Natural killer cell (primary cell): ENCODE data around the gene GLB1L. TPM values are rescaled to one million over a fixed set of nuclear protein-coding genes. Genes with fewer than 3 reads are reported as not detected.

Experiments
- ATAC-seq, 3 donors: fragments of 150-1000 bp in 2 of 3; fragments of 200-7000 bp in 1 of 3; cut with Tn5 transposase; 1 replicate in 1 of 3; 2 replicates in 2 of 3; pipeline ENCODE4 v1.10.0; 2021; ENCODE audit warnings: mild to moderate bottlenecking in 2 of 3, moderate library complexity in 2 of 3
- DNase-seq, 2 donors: peaks; one replicate each; pipeline versions ENCODE4 v3.0.0 to v3.0.0-alpha.2; 2013 to 2021; ENCODE audit warnings: mixed read lengths in 1 of 2
- H3K27ac ChIP-seq: one replicate; pipeline ENCODE4 v1.5.1; 2013; ENCODE audit warnings: mild to moderate bottlenecking, low read length
- H3K27me3 ChIP-seq: one replicate; pipeline ENCODE4 v1.6.1; 2013; ENCODE audit warnings: low read length; ENCODE audit not compliant: control insufficient read depth, insufficient read depth
- H3K36me3 ChIP-seq: one replicate; pipeline ENCODE4 v1.6.1; 2013; ENCODE audit warnings: low read length; ENCODE audit not compliant: control insufficient read depth, insufficient read depth
- H3K4me1 ChIP-seq: one replicate; pipeline ENCODE4 v1.6.1; 2013; ENCODE audit warnings: low read length; ENCODE audit not compliant: control insufficient read depth, insufficient read depth
- H3K4me3 ChIP-seq: one replicate; pipeline ENCODE4 v1.5.1; 2013; ENCODE audit warnings: low read length
- H3K9me3 ChIP-seq: one replicate; pipeline ENCODE4 v1.6.1; 2013; ENCODE audit warnings: low read length; ENCODE audit not compliant: control insufficient read depth, insufficient read depth
- H3K27ac Mint-ChIP-seq, 2 donors: one replicate each; pipeline ENCODE4 v1.8.0; 2022; ENCODE audit warnings: mild to moderate bottlenecking in 2 of 2, mixed read lengths in 2 of 2, moderate library complexity in 1 of 2
- H3K27me3 Mint-ChIP-seq, 2 donors: one replicate each; pipeline ENCODE4 v1.8.0; 2022; ENCODE audit warnings: low read depth in 2 of 2, mixed read lengths in 2 of 2
- H3K36me3 Mint-ChIP-seq: one replicate; pipeline ENCODE4 v1.8.0; 2022; ENCODE audit warnings: mixed read lengths
- H3K4me1 Mint-ChIP-seq, 2 donors: one replicate each; pipeline ENCODE4 v1.8.0; 2022; ENCODE audit warnings: mixed read lengths in 2 of 2
- H3K4me3 Mint-ChIP-seq: one replicate; pipeline ENCODE4 v1.8.0; 2022; ENCODE audit warnings: mild to moderate bottlenecking, moderate library complexity, mixed read lengths
- H3K9me3 Mint-ChIP-seq, 2 donors: one replicate each; pipeline ENCODE4 v1.8.0; 2022; ENCODE audit warnings: mixed read lengths in 2 of 2
- WGBS: methylation state at CpG from one replicate; pipeline ENCODE4 v1.1.7; 2013; ENCODE audit warnings: missing lambda C conversion rate; ENCODE audit not compliant: insufficient coverage; 5-methylcytosine and 5-hydroxymethylcytosine counted together
- intact Hi-C: fragments of 100-400 bp; cut with micrococcal nuclease; formaldehyde crosslinking; loops from one replicate; pipeline ENCODE4 v1.14.2; 2022
- total RNA-seq, 4 donors: library from RNA; stranded (reverse); fragments of 120-200 nt in 1 of 4; gene quantifications; one replicate each; pipeline versions ENCODE4 v1.2.3 to v1.2.4, GENCODE V29; 2013 to 2022
- TF ChIP-seq, protein P1 (sequence below): fragments of 200-600 bp; IDR thresholded peaks from one replicate; pipeline ENCODE4 v1.8.0; 2022; ENCODE audit warnings: antibody characterized with exemption

Gene GLB1L
- total RNA-seq, 3 donors from 2014 or later (not counting 1 experiment from before 2014, with no cell fraction given), result 4.3 to 7.7 (median 4.5) TPM

DNA sequence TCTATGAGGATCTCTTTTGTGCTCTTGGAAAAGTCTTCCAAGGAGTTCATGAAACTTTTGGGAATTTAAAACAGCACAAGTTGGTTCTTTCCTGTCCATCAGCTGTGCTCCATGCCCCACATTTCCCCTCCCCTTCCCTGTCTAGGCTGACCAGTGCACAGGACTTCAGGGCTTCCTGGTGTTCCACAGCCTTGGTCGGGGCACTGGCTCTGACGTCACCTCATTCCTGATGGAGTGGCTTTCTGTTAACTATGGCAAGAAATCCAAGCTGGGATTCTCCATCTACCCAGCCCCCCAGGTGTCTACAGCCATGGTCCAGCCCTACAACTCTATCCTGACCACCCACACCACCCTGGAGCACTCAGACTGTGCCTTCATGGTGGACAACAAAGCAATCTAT, 25.8 kb upstream of the GLB1L start:
- H3K36me3 ChIP-seq, result no peaks in the 10 kb centered on the region
- H3K27me3 Mint-ChIP-seq, result peaks cover 0 to 5% of the 10 kb centered on the region in 2 donors
- no peaks in the 10 kb centered on the region for H3K36me3 Mint-ChIP-seq
- H3K27me3 ChIP-seq, result no peaks in the 10 kb centered on the region
- no peak overlapping the region for H3K4me3 Mint-ChIP-seq
- H3K4me1 ChIP-seq, result no peaks in the 10 kb centered on the region
- H3K4me3 ChIP-seq, result no peak overlapping the region
- ATAC-seq (no peak), DNase-seq (no peak)
- no peak overlapping the region for H3K27ac ChIP-seq
- no peak overlapping the region for H3K27ac Mint-ChIP-seq
- TF ChIP-seq, protein P1, sequence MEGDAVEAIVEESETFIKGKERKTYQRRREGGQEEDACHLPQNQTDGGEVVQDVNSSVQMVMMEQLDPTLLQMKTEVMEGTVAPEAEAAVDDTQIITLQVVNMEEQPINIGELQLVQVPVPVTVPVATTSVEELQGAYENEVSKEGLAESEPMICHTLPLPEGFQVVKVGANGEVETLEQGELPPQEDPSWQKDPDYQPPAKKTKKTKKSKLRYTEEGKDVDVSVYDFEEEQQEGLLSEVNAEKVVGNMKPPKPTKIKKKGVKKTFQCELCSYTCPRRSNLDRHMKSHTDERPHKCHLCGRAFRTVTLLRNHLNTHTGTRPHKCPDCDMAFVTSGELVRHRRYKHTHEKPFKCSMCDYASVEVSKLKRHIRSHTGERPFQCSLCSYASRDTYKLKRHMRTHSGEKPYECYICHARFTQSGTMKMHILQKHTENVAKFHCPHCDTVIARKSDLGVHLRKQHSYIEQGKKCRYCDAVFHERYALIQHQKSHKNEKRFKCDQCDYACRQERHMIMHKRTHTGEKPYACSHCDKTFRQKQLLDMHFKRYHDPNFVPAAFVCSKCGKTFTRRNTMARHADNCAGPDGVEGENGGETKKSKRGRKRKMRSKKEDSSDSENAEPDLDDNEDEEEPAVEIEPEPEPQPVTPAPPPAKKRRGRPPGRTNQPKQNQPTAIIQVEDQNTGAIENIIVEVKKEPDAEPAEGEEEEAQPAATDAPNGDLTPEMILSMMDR, result no peak
- no peaks in the 10 kb centered on the region for H3K4me1 Mint-ChIP-seq
- 96% methylated on average over 2 of the region's 2 CpGs for WGBS
- no peaks in the 10 kb centered on the region for H3K9me3 ChIP-seq
- no peaks in the 10 kb centered on the region for H3K9me3 Mint-ChIP-seq
- intact Hi-C loops, result no loop called here

DNA sequence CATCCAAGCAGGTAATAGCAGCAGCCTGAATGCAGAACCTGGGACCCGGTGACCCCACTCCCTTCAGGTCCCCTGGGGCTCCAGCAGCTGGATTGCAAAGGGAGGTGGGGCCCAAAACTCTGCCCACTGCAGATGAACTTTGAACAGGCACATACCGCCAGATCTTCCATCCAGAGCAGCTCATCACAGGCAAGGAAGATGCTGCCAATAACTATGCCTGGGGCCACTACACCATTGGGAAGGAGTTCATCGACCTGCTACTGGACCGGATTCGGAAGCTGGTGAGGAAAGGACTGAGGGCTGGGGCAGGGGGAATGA, 24.8 kb upstream of the GLB1L start:
- intact Hi-C loops, result no loop called here
- Mint-ChIP-seq H3K9me3 (no peaks in the 10 kb centered on the region), H3K4me1 (no peaks in the 10 kb centered on the region), H3K36me3 (no peaks in the 10 kb centered on the region), H3K27me3 (peaks cover 0 to 5% of the 10 kb centered on the region in 2 donors), H3K4me3 (no peak overlapping the region), H3K27ac (no peak overlapping the region)
- no peaks in the 10 kb centered on the region for H3K9me3 ChIP-seq
- H3K36me3 ChIP-seq, result no peaks in the 10 kb centered on the region
- no peaks in the 10 kb centered on the region for H3K4me1 ChIP-seq
- TF ChIP-seq, protein P1, result no peak
- 91% methylated on average over 5 of the region's 5 CpGs for WGBS
- ATAC-seq, result no peak
- DNase-seq, result no peak
- H3K4me3 ChIP-seq, result no peak overlapping the region
- no peak overlapping the region for H3K27ac ChIP-seq
- H3K27me3 ChIP-seq, result no peaks in the 10 kb centered on the region

DNA sequence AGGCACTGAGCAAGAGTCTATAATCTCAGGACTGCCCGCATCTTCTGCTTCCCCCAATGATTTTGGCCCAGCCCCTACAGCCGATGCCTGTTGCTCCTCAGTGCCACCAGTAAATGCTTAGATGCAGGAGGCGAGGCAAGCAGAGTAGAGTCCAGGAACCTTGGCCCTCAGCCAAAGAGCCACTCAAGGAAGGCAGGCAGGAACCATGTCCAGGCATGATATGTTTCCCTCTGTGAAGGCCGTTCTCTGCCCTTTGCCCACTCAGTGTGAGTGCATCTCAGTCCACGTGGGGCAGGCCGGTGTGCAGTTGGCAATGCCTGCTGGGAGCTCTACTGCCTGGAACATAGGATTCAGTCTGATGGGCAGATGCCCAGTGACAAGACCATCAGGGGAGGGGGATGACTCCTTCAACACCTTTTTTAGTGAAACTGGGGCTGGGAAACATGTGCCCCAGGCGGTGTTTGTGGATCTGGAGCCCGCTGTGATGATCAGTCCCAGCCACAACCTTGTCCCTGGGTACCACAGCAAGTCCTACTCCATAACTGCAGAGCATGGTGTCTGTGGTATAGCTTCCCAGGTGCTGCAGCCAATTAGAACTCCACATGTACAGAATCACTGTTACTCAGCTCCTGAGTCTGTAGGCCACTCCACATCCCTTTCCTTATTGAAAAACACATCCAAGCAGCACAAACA, 24.3 kb upstream of the GLB1L start:
- Mint-ChIP-seq H3K36me3 (no peaks in the 10 kb centered on the region), H3K4me3 (no peak overlapping the region), H3K27me3 (peaks cover 0 to 5% of the 10 kb centered on the region in 2 donors), H3K4me1 (no peaks in the 10 kb centered on the region), H3K27ac (no peak overlapping the region), H3K9me3 (no peaks in the 10 kb centered on the region)
- no peaks in the 10 kb centered on the region for H3K4me1 ChIP-seq
- H3K9me3 ChIP-seq, result no peaks in the 10 kb centered on the region
- no peaks in the 10 kb centered on the region for H3K27me3 ChIP-seq
- 89% methylated on average over 8 of the region's 8 CpGs for WGBS
- DNase-seq (no peak), ATAC-seq (no peak)
- TF ChIP-seq, protein P1, result no peak
- intact Hi-C loops, result no loop called here
- no peaks in the 10 kb centered on the region for H3K36me3 ChIP-seq
- H3K4me3 ChIP-seq, result no peak overlapping the region
- H3K27ac ChIP-seq, result no peak overlapping the region

DNA sequence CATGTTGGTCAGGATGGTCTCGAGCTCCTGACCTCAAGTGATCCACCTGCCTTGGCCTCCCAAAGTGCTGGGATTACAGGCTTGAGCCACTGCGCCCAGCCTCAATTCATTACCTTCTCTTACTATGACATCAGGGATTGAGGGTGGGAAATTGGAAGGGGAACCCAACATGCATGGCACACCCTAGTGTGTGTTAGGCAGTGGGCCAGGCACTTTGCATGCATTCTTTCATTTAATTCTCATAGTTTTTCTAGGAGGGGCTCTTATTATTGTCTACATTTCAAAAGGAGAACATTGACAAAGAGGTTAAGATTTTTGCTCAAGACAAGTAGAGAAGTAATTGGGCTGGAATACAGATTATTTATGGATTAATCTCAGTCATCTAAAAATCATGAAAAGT, 23.1 kb upstream of the GLB1L start:
- Mint-ChIP-seq H3K4me3 (no peak overlapping the region), H3K27me3 (peaks cover 0 to 5% of the 10 kb centered on the region in 2 donors), H3K9me3 (no peaks in the 10 kb centered on the region), H3K27ac (no peak overlapping the region), H3K4me1 (no peaks in the 10 kb centered on the region), H3K36me3 (no peaks in the 10 kb centered on the region)
- Histone ChIP-seq H3K4me3 (no peak overlapping the region), H3K9me3 (no peaks in the 10 kb centered on the region), H3K36me3 (no peaks in the 10 kb centered on the region), H3K4me1 (no peaks in the 10 kb centered on the region), H3K27me3 (no peaks in the 10 kb centered on the region), H3K27ac (no peak overlapping the region)
- no peak for ATAC-seq
- WGBS, result no CpG with 5 or more reads among the region's 2 CpGs
- TF ChIP-seq, protein P1, result no peak
- DNase-seq, result no peak
- intact Hi-C loops, result no loop called here
